HG02885 (cell line): ENCODE data around the gene MBD3L4.
"Not testable (repeated sequence)": the region's sequence is repeated elsewhere in the genome, so short reads cannot be mapped to it uniquely, and the experiment has no call there.

Experiments
- ATAC-seq: cut with Tn5 transposase; IDR thresholded peaks from one replicate; pipeline ENCODE4 v1.9.1; 2021; ENCODE audit warnings: mild to moderate bottlenecking; ENCODE audit not compliant: unreplicated experiment, poor library complexity

The MBD3L4 gene

DNA sequence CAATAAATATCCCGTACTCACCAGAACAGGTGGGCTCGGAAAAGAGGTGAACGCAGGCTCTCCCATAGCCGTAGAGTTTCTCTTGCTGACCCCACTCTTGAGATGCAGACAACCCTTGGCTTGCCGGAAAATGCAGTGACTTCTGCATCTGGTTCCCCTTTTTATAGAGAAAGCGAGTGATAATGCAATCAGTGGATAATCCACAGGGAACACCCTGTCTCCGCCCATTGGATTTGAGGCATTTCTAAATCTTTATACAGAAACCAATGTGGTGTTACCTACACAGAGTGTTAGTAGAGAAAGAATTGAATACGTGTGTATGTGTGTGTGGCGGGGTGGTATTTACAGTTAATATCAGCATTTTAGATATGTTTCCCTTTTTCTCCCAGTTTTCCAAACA is at the start of gene MBD3L4:
Gene MBD3L4 (minus strand): TSS at position 101 of the 400 bp plus-strand sequence. CDS start 35 bp downstream, at position 66.
- not testable (repeated sequence) for ATAC-seq

DNA sequence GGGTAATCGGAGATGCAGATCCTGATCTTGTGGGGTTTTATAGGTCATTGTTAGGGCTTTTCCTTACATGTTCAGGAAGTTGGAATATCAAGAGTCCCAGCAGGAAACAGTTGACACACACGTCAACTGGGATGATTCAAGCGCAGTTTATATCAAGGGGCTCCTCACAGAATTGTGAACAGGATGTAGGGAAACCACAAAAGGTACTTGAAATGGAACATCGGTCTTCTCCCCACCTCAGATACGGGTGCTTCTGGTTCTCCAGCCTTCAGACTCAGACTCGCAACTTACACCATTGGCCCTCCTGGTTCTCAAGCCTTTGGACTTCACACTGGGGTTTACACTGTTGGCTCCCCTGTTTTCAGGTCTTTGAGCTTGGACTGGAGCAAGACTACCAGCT is 49.0 kb upstream of the MBD3L4 start:
- no peak for ATAC-seq

DNA sequence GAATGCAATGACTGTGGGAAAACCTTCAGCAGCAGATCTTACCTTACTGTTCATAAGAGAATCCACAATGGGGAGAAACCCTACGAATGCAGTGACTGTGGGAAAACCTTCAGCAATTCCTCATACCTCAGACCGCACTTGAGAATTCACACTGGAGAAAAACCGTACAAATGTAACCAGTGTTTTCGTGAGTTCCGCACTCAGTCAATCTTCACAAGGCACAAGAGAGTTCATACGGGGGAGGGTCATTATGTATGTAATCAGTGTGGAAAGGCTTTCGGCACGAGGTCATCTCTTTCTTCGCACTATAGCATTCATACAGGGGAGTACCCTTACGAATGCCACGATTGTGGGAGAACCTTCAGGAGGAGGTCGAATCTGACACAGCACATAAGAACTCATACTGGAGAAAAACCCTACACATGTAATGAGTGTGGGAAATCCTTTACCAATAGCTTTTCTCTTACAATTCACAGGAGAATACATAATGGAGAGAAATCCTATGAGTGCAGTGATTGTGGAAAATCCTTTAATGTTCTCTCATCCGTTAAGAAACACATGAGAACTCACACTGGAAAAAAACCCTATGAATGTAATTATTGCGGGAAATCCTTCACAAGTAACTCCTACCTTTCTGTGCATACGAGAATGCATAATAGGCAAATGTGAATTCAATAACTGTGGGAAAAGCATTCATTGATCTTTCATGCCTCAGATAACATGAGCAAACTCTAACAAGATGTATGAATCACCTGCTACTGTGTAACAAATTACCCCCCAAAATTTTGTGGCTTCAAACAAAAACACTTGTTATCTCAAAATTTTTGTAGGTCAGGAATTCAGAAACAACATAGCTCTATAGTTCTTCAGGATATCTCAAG is 43.3 kb upstream of the MBD3L4 start:
- ATAC-seq, result no peak

DNA sequence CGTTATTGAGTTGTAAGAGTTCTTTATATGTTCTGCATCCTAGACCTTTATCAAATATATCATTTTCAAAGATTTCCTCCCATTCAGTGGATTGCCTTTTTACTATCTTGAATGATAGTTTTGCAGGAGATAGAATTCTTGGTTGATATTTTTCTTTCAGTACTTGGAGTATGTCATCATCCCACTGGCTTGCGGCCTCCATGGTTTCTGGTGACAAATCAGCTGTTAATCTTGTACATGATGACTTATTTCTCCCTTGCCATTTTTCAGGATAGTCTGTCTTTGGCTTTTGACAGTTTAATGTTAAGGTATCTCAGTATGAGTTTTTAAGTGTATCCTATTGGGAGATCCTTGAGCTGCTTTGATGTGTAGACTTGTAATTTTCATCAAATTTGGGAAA is 38.0 kb upstream of the MBD3L4 start:
- no peak for ATAC-seq

DNA sequence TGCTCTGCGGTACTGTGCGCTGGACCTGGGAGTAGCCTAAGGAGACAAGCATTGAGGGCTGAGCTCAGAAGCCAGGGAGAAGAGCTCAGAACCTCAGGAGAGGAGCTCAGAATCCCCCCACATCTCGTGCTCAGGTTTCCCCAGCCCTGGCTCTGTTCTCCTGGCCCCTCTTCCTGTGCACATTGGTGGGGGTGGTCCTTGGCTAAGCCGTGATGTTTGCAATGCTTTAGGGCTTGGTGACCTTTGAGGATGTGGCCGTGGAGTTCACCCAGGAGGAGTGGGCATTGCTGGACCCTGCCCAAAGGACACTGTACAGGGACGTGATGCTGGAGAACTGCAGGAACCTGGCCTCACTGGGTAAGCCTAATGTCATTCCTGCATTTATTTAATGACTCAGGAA is 36.2 kb upstream of the MBD3L4 start:
- no peak for ATAC-seq

DNA sequence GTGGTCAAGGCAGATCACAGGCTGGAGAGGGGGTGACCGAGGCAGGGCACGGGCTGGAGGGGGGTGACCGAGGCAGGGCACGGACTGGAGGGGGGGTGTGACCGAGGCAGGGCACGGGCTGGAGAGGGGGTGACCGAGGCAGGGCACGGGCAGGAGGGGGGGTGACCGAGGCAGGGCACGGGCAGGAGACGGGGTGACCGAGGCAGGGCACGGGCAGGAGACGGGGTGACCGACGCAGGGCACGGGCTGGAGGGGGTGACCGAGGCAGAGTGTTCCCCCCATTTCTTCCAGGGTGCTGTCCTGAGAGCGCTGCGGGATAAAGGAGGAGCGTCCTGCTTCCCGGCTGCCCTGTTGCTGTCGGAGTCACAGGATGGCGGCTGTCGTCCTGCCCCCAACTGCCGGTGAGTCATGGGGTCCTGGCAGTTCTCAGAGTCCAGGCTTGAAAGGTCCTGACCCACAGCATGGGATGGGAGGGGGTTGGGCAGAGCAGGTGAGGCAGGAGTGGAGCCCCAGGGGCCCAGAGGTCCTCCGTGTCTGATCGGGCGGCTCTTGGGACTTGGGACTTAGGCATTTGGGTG is 34.8 kb upstream of the MBD3L4 start:
- ATAC-seq, result no peak

DNA sequence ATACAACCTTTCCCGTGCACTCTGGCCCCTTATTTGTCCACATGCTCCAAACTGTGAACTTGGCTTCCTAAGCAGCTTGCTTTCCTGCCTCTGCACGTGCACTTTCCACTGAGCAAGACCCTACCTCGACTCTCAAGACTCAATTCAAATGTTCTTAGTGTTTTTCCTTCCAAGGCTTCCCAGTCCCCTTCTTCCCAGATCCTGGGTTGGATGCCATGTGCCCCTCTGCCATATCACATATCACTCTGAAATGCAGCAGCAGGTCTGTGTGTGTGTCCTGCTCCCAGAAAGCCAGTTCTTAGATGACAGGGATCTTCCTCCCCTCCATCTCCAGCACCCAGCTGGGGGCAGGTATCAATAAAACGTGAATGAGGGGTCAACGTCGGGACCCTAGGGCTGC is 32.6 kb upstream of the MBD3L4 start:
- ATAC-seq, result no peak

DNA sequence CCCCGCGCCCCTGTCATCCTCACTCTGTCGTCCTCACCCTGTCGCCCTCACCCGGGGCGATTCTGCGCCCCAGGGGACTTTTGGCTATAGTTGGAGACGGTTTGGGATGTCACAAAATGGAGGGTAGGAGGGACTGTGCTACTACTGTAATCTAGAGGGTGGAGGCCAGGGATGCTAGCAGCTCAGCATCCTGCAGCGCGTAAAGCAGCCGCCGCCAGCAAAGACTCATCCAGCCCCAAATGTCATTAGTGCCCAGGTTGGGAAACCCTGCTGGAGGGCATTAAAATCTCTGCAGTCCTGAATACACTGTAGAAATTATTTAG is 29.9 kb upstream of the MBD3L4 start:
- peak; percentile 21 for ATAC-seq

DNA sequence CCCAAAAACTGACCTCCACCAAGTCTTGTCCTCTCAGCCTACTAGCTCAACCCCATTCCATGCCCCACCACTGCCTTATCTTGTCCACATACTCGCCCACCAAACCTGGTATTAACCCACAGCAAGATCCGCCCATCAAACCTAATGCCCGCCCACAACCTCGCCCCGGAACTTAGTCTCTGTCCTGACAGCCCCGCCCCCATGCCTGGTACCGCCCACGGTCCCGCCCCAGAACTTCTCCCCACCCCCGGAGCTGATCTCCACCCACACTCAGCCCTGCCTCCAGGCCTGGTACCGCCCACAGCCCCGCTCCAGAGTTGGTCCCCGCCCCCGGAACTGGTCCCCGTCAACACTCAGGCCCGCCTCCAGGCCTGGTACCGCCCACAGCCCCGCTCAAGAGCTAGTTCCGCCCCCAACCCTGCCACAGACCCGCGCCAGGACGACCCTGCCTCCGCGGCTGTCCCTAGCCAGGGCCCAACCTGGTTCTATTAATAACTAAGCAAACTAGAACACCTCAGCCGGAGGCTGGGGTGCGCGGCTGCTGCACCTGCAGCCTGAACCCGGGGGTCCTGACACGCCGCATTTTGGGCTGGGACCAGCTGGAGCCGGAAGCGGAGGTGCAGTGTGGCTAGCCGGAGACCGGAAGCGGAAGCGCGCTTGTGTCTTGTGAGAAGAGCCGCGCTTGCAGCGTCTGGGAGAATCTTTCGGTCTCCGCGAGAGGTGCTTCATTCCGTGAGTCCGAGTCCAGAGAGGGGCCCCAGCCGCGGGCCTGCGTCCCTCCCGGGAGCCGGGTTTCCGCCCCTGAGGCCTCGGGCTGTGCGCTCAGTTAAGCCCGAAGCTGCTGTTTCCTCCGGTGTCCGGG is 29.3 kb upstream of the MBD3L4 start, which contains the start of gene ZNF557:
Gene ZNF557 (plus strand): TSS at position 662 of the 862 bp plus-strand sequence. CDS start 5,372 bp downstream, outside the sequence.
- peak; percentile 94 for ATAC-seq

DNA sequence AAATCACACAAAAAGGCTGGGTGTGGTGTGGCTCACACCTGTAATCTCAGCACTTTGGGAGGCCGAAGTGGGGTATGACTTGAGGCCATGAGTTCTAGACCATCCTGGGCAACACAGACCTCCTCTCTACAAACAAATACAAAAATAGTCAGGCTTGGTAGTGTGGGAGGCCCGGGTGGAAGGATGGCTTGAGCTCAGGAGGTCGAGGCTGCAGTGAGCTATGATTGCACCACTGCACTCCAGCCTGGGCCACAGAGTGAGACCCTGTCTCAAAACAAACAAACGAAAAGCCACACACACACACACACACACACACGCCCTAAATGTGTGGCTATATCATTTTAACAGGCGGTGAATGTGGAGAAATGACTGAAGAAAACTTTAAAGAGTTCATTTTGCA is 28.6 kb upstream of the MBD3L4 start:
- ATAC-seq, result no peak

DNA sequence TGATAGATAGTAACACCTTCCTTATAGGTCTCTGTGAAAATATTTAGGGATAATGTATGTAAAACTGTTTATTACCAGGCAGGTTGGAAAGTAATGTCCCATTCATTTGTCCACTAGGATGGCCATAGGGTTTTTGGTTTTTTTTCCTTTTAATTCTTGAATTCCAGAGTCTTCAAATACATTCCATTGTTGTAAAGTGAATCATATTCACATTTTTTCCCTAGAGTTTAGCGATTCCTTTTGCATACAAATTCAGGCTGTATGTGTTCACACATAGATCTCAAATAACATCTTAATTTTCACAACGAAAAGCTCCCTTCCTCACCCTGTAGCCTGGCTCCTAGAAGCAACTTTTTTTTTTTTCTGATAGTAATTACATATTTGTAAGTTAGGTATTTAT is 27.7 kb upstream of the MBD3L4 start:
- ATAC-seq, result no peak

DNA sequence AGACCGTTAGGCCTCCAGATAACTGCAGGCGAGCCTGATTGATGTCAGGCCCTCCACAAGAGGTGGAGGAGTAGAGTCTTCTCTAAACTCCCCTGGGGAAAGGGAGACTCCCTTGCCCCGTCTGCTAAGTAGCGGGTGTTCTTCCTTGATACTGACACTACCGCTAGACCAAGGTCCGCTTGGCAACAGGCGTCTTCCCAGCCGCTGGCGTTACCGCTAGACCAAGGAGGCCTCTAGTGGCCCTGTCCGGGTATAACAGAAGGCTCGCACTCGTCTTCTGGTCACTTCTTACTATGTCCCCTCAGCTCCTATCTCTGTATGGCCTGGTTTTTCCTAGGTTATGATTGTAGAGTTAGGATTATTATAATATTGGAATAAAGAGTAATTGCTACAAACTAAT is 27.1 kb upstream of the MBD3L4 start:
- not testable (repeated sequence) for ATAC-seq

DNA sequence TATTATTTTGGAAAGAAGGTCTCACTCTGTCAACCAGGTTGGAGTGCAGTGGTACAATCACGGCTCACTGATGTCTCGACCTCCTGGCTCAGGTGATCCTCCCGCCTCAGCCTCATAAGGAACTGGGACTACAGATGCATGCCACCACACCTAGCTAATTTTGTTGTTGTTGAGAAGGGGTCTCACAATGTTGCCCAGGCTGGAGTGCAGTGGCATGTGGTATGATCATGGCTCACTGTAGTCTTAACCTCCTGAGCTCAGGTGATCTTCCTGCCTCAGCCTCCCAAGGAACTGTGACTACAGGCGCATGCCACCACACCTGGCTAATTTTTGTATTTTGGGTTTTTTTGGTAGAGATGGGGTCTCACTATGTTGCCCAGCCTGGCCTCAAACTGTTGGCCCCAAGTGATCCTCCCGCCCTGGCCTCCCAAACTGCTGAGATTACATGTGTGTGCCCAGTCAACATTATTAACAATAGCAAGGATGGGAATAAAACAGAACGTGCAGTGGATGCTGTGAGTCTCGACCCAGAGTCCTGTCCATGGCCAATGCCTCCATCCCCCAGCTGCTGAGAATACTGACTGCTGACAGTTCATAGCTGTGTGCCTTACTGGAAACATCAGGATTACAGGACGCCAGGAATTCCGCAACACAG is 23.9 kb upstream of the MBD3L4 start:
- ATAC-seq, result no peak

DNA sequence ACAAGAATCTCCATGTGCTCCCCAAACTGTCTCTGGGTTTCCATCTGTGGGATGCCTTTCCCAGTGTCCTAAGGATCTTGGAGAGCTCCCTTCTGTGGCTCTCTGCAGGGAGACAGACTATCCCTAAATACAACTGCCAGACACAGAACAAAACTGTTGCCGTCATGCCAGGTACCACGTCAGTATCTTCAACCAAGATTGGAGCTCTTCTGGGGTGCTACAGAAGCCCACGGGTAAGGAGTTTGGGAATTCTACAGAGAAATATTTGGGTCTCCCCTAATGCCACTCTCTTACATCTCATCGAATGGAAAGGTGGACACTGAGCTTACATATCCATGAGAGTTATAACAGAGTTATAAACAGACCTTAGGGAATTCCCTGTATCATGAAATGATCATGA is 23.4 kb upstream of the MBD3L4 start:
- no peak for ATAC-seq

DNA sequence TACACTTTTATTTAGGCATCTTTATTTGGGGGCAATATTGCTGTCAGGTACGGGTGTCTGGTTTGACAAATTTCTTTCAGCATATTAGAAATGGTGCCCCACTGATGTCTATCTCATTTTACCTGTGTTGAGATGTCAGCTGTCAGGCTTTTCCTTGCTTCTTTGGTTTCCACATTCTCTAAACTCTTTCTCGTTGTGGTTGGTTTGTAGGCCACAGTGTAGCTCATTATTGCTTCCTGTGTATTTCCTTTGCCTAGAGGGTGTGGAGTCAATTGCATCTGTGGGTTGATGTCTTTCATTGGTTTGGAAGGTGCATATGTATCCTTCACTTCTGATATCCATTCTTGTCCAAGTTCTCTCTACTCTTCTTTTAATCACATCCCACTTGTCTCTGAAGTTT is 20.0 kb upstream of the MBD3L4 start:
- not testable (repeated sequence) for ATAC-seq

DNA sequence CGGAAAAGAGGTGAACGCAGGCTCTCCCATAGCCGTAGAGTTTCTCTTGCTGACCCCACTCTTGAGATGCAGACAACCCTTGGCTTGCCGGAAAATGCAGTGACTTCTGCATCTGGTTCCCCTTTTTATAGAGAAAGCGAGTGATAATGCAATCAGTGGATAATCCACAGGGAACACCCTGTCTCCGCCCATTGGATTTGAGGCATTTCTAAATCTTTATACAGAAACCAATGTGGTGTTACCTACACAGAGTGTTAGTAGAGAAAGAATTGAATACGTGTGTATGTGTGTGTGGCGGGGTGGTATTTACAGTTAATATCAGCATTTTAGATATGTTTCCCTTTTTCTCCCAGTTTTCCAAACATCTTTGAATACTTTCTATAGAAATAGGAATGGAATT is 18.6 kb upstream of the MBD3L4 start, which contains the start of gene MBD3L3:
Gene MBD3L3 (minus strand): TSS at position 101 of the 400 bp plus-strand sequence. CDS start 71 bp downstream, at position 30.
- not testable (repeated sequence) for ATAC-seq

DNA sequence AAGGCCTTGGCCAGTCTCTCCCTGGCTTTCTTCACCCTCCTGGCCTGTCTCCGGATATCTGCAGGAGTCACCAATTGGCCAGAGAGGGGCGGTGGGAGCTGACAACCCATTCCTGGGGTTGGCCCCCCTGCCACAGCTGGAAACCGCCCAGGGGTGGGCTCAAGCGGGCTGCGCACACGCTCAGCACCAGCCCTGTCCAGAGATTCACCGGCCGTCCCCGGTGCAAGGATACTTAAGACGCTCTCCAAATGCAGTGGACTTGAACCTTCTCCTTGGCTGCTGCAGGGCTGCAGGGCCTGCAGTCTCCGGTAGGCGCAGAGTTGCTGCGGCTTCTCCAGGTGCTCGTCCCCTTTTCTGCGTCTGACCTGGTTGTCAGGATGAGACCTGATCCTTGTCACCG is 16.4 kb upstream of the MBD3L4 start:
- not testable (repeated sequence) for ATAC-seq

DNA sequence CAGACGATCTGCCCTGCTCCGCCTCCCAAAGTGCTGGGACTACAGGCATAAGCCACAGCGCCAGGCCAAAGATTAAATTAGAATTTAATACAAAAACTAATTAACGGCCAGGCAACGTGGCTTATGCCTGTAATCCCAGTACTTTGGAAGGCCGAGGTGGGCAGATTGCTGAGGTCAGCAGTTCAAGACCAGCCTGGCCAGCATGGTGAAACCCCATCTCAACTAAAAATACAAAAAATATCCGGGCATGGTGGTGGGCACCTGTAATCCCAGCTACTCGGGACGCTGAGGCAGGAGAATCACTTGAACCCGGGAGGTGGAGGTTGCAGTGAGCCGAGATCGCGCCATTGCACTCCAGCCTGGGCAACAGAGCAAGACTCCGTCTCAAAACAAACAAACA is 15.7 kb upstream of the MBD3L4 start:
- not testable (repeated sequence) for ATAC-seq

DNA sequence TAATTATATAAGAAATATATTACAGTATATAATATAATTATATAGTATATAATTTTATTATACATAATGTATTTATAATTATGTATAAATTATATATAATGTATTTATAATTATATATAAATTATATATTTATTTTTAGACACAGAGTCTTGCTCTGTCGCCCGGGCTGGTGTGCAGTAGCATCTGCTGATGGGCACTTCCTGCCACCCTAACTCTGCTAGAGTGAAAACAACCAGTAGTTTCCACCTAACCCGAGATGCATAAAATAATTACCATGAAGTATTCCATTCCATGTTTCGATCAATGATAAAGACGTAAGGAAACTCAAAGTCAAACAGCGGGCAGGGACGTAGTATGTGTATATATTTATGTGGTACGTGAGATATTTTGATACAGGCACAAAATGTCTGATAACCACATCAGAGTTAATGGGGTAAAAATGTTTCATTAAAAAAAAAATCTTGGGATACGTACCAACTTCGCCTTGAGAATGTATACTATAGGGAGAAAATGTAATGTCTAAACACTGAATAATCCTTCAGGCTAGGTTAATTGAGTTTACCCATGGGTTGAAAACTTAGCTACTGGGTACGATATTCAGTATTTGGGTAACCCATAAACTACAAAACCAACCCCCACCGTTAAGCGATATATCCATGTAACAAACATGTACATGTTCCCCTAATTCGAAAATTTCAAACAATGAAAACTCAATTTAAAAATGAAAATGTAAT is 14.8 kb upstream of the MBD3L4 start:
- not testable (repeated sequence) for ATAC-seq

DNA sequence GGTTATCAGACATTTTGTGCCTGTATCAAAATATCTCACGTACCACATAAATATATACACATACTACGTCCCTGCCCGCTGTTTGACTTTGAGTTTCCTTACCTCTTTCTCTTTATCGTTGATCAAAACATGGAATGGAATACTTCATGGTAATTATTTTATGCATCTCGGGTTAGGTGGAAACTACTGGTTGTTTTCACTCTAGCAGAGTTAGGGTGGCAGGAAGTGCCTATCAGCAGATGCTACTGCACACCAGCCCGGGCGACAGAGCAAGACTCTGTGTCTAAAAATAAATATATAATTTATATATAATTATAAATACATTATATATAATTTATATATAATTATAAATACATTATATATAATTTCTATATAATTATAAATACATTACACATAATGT is 12.9 kb upstream of the MBD3L4 start:
- ATAC-seq, result not testable (repeated sequence)
